ENCODE data around the gene NDUFS6.
"Not testable (repeated sequence)": the region's sequence is repeated elsewhere in the genome, so short reads cannot be mapped to it uniquely, and the experiment has no call there.

The NDUFS6 gene

GRCh38 chr5:1784197-1785050 lies 16.8 kb upstream of the NDUFS6 start:
- no peak for DNase-seq

DNA sequence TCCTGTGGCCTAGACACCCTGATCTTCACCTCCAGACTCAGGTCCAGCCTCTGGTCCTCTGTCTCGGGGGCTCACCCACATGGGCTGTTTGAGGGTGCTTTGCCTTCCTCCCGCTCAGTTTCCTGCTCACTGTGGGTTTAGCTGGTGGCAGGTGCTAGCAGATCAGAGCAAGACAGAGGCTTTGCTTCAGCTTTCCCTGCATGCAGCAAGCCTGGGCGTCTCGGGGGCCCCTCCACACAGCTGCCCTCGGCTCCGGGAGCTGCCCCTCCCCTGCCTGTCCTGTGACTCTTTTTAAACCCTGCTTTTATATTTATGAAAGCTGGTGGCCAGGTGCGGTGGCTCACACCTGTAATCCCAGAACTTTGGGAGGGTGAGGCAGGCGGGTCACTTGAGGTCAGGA lies 16.1 kb upstream of the NDUFS6 start:
- no peak for DNase-seq

DNA sequence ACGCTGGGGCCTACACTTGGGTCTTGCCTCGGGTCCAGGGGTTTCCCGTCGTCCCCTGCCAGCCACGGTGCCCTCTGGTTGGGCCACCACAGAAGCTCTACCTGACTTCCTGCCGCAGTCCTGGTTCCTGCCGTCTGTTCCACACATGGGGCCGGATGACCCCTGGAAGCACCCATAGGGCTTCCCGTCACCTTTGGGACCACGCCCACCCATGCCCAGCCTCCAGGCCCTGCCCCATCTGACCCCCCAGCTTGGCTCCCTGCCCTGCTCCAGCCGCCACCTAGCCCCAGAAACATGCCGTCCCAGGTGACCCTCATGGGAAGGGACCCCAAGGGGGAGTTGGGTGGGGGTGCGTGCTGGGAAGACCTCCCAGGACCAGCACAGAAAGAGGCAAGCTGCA lies 15.2 kb upstream of the NDUFS6 start:
- no peak for DNase-seq

- DNase-seq = no peak
These were observed 14.4 kb upstream of the NDUFS6 start for GRCh38 chr5:1786621-1787471.

DNA sequence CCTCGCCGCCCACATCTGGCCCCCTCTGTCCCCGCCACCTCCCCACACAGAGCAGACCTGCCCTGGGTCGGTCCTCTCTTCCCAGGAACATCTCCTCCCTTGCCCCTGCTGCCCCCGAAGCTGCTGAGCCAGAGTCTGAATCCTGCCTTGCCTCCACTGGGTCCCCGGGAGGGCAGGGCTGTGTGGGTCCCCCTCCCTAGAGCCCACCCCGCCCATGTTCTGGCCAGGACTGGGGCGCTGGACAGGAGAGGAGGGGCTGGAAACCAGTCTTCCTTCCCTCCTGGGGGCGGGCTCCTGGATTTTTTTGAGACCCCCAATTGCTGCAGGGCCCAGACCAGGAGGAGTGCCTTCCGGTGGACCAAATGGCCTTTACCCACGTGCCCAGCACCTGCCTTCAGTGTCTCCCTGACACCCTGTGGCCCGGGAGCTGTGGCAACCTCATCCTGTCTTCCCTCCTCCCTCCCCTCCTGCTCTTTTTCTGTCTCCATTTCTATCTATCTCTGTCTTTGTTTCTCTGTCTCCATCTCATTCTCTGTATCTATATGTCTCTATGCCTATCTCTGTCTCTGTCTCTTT lies 13.6 kb upstream of the NDUFS6 start:
- no peak for DNase-seq

DNA sequence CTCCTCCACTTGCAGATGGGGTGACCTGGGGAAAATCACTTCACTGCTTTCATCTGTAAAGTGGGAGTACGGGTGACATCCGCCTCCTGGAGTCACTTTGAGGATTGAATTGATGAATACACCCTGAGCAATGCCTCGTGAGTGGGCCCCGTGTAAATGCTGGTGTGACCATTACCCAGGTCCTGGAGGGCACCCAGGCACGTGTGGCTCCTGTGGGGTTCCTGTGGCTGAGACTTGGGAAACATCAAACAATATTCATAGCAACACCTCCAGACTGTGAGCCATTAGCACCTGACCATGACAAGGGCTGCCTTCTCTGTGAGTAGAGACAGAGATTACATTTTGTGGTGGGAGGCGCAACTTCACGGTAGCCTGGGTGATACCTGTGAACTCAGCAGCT lies 13.0 kb upstream of the NDUFS6 start:
- no peak for DNase-seq

DNA sequence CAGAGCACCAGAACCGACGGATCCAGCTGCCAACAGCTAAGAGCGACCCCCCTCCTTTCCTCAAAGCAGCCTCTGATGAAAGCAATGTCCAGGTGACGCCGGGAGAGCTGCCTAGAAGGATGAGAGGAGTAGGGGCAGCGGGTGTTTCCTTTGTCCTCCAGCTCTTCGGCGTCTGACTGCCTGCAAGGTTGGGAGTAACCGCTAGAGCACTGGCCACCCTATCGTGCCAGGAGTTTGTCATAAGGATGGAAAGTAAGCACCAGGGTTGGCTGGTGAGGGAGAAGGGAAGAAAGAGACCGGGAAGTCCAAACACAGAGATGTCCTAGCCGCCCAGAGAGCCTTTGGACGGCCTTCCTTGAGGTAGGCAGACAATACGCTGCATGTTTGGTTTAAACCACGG lies 12.4 kb upstream of the NDUFS6 start:
- no peak for DNase-seq

- not testable (repeated sequence) for DNase-seq
These were observed 11.8 kb upstream of the NDUFS6 start for GRCh38 chr5:1789438-1789833.

DNA sequence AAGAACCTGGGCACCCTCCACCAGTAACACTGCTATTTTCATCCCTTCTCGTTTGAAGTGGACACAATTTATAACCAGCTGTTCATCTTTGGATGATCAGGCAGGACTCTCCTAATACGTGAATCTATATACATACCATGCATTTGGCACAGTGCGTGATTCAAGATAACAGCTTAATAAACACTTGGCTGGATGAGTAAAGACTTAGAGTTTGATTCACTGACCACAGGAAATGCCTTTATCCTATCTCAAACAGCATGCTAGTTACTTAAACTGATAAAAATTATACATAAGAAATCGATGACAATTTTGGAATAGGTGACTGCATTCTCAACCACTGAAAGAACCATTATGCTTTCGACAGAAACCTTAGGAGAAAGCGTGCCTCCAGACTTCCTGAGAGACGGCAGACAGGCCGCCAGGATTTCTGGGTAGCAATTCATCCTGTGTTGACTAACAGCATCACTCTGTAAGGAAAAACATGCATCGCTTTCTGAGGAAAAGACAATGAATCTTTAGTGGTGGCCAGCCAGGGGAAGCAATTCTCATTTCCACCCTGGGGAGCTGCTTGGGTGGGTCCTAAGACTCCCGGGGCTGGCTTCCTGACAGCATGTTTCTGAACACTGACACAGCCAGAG lies 11.3 kb upstream of the NDUFS6 start:
- no peak for DNase-seq

- DNase-seq = no peak
These were observed 10.0 kb upstream of the NDUFS6 start for GRCh38 chr5:1791176-1791575.

DNA sequence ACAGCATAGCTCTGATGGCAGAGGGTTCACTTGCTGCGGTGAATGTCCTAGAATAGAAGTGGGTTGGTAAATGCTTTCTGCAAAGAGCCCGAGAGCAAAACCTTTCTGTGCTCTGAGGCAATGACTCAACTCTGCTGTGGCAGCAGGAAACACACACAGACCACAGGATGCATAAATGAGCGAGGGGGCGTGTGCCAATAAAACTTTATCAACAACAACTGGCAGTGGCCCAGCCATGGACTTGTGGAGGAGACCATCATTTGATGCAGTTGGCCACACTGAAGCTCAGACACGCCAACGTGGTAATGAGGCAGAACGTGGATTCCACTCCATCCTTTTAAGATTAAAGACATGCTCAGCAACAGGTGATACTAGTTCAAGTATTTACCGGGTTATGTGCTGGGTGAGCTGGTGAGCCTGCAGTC lies 8.4 kb upstream of the NDUFS6 start:
- no peak for DNase-seq

DNA sequence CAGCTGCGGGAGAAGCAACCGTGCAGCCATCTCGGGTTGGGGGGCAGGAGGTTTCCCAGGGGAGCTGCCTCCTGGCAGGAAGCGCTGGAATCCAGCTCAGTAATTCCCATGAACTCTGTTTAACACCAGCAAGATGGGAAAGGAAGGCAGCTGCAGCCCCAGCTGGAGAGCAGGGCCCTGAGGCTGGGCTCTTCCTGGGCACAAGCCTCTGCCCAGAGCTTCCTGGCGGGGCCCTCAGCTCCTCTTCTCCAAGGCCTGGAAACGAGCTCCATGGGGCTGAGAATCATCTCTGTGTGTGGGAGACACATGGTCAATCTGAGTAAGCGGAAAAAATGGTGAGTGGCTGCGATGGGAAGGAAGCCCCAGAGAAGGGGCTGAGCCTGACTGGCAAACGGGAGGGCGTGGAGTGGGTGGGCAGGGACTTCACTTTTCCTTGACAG lies 7.9 kb upstream of the NDUFS6 start:
- DNase-seq = no peak

DNA sequence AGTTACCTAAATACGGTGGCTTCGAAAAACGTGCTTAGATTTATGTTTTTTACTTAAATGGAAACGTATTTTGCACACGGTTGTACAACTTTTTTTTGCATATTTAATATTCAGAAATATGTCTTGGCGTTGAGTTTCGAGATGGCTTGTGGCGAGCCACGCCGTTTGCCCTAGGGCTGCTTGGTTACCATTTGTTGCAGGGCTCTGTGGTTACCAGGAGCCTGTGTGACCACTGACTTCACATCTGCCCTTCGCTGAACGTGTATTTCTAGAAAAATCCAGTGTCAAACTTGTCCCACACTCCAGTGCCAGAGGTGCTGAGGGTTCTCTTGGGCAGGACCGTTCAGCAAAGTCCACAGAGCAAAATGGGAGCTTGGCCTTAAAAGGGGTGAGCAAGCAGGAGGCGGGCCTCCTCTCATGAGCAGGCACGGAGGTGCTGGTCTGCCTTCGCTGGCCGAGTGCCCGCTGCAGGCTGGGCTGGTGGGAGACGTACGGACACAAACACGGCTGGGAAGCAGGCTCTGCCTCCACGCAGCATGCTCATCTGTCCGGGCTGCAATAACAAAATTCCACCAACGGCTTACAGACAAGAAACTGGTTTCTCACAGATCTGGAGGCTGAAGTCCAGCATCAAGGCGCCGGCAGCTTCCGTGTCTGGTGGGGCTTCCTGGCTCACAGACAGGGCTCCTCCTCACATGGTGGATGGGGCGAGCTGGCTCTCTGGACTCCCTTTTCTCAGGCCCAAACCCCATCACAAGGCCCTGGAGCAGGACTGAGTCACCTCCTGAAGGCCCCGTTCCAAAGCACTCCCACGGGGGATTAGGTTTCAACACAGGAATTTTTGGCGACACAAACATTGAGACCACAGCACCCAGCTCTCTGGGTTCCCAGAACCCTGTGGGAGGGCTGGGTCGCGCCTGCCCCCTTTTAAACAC lies 7.0 kb upstream of the NDUFS6 start:
- DNase-seq = no peak

- DNase-seq = no peak
These were observed 6.3 kb upstream of the NDUFS6 start for GRCh38 chr5:1794901-1795290.

DNA sequence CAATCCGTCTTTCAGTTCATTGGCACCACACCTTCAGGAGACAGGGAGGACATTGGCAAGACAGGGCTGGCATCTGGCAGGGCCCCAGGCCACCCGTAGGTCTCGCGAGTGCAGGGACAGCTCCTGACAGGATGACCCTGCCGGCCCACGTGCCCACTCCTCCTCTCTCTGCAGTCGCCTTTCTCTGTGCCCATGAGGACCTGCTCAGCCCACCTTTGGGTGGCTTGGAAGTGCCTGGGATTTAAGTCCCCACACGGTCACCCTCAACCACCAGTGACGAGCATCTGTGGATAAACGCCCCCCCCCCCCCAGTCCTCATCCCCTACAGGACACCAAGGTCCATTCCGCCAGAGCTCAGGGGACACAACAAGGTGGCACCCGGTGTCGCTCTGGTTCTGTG lies 5.7 kb upstream of the NDUFS6 start:
- no peak for DNase-seq

- no peak for DNase-seq
These were observed 5.3 kb upstream of the NDUFS6 start for GRCh38 chr5:1795931-1796330.

- no peak for DNase-seq
These were observed 4.7 kb upstream of the NDUFS6 start for GRCh38 chr5:1796371-1797102.

DNA sequence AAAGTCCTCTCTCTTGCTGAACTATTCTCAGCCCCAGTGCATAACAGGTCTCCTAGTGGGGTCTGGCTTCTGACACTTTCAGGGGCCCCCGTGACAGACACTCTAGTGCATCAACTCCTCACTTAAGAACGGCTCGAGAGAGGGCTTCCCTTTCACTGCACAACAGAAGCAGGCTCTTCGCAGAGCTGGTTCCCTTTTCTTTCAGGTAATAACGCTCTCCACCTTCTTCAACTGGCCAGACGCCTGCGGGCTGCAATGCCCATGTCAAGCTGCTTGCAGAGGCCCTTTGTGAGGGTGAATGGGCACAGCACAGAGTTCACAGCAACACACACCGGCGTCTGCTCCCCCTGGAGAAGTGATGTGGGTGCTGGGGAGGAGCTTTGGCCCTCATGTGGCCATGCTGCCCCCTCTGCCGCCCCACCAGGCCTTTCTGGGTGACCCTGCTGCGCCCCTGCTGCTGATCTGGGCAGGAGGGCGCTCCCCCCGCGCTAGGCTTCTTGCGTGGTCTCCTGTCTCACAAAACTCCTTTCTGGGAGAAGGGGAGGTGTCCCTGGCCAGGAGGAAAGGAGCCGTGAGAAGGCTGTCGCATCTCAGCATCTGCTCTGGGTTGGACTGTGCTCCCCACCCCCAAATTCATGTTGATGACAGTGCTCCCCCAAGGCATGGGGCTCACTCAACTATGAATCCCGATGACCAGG lies 4.0 kb upstream of the NDUFS6 start:
- no peak for DNase-seq

GRCh38 chr5:1797855-1798254 lies 3.4 kb upstream of the NDUFS6 start:
- no peak for DNase-seq

DNA sequence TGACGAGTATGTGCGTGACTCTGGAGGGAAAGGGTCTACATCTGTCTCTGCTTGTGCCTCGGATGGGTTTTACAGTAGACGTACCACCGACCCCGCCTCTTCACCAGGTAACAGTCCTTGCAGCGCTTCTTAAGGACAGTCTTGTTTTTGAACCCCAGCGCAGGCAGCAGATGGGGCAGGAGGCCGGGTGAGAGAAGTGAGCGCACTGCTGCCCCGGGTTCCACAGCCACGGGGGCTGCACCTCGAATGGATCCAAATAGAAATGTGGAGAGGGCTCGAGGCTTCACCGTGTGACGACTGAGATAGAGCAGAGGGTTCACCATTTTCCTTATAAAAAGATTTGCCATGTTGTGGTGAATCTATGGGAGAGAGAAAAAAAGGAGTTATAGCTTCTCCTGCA lies 2.6 kb upstream of the NDUFS6 start:
- not testable (repeated sequence) for DNase-seq
